UCSD-AML1 (cell line): ENCODE data around the gene ELOVL1.
A peak's percentile ranks its signal among the peaks of the same experiment; 100 is the strongest.

Experiments used
- DNase-seq: peaks from one replicate; lab custom pipeline; 2025; ENCODE audit not compliant: unreplicated experiment; lab: John Stamatoyannopoulos, UW

ELOVL1 gene

GRCh38 chr1:43358121-43358745, 9.6 kb downstream of the ELOVL1 start:
- DNase-seq: peak; percentile 62

- DNase-seq: no peak
These were observed 10.6 kb downstream of the ELOVL1 start for GRCh38 chr1:43357251-43357650.

GRCh38 chr1:43354936-43355335, 12.9 kb downstream of the ELOVL1 start:
- DNase-seq: no peak

- DNase-seq: no peak
These were observed 13.3 kb downstream of the ELOVL1 start for GRCh38 chr1:43354471-43354870.

- DNase-seq: no peak
These were observed 14.9 kb downstream of the ELOVL1 start for GRCh38 chr1:43352881-43353280.

GRCh38 chr1:43352351-43352705, 15.5 kb downstream of the ELOVL1 start:
- no peak for DNase-seq

DNA sequence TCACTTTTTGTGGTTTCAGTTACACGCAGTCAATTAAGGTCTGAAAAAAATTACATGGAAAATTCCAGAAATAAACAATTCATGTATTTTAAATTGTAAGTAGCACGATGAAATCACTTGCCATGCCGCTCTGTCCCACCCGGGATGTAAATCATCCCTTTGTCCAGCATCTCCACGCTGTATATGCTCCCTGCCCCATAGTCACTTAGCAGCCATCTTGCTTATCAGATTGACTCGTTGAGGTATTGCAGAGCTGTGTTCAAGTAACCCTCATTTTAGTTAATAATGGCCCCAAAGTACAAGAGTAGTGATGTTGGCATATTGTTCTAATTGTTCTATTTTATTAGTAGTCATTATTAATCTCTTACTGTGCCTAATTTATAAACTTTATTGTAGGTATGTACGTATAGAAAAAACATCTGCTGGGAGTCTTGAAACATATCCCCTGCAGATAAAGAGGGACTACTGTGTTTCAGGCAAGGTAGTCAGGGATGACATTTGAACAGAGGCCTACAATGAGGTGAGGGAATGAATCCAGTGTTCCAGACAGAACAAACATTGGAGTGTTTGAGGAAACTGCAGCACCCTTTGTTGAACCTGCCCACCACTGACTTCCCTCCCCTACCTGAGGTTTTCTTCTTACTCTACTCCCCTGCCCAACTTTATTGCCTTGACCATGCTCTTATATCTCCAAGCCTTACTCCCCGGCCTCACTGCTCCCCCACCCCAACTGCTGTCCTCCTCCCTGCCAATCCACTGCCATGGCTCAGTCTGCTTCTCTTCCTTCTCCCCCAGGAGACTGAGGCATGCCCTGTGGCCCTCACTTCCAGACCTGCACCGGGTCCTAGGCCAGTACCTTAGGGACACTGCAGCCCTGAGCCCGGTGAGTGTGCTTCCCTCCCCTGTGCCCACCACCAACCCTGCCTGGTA, 16.1 kb downstream of the ELOVL1 start:
- DNase-seq: no peak

DNA sequence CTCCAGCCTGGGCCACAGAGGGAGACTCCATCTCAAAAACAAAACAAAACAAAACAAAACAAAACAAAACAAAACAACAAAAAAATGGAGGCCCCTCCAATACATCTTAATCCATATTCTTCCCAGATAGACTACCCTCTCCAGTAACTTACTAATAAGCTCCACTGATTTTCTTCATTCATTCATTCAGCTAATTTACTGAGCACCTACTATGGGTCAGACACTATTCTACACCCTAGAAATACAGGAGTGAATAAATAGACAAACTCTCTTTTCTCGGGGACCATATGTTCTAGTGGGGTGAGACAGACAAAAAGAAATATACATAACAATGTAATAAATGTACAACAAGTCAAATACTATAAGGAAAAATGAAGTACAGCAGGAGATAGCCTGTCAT, 16.8 kb downstream of the ELOVL1 start:
- DNase-seq: no peak

GRCh38 chr1:43349594-43350306, 18.1 kb downstream of the ELOVL1 start:
- DNase-seq: no peak

DNA sequence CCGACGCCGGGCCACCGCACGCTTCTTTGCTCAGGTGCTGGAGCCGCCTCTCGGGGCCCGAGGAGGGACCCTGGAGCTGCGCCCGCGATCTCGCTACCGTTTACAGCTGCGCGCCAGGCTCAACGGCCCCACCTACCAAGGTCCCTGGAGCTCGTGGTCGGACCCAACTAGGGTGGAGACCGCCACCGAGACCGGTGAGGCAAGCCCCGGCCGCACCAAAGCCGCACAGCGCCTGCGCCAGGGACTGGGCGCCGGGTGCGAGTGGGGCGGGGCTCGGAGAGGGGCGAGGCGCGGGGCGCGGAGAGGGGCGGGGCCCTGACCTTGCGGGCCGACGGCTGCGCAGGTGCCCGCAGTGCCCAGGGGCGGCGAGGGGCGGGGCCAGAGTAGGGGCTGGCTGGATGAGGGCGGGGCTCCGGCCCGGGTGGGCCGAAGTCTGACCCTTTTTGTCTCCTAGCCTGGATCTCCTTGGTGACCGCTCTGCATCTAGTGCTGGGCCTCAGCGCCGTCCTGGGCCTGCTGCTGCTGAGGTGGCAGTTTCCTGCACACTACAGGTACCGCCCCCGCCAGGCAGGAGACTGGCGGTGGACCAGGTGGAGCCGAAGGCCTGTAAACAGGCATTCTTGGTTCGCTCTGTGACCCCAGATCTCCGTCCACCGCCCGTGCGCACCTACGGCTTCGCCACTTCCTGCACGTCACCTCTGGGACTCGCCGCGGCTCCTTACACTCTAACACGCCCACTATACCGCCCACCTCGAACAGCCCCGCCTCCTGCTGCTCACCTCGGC, 18.8 kb downstream of the ELOVL1 start:
- no peak for DNase-seq

GRCh38 chr1:43348343-43348808, 19.4 kb downstream of the ELOVL1 start:
- DNase-seq: no peak

DNA sequence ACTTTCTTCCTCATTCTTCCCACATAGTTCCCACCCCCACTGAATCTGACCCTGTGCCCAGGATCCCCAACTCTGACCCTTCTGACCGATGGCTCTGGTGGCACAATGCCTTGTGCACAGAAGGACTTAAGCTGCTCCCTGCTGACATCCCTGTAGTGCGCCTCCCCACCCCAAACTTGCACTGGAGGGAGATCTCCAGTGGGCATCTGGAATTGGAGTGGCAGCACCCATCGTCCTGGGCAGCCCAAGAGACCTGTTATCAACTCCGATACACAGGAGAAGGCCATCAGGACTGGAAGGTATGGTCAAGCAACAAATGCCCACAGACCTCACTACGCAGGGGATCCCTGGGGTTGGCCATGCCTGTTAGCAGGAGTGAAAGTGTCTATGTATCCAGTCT, 21.2 kb downstream of the ELOVL1 start:
- no peak for DNase-seq

- DNase-seq: no peak
These were observed 22.7 kb downstream of the ELOVL1 start for GRCh38 chr1:43345120-43345519.

DNA sequence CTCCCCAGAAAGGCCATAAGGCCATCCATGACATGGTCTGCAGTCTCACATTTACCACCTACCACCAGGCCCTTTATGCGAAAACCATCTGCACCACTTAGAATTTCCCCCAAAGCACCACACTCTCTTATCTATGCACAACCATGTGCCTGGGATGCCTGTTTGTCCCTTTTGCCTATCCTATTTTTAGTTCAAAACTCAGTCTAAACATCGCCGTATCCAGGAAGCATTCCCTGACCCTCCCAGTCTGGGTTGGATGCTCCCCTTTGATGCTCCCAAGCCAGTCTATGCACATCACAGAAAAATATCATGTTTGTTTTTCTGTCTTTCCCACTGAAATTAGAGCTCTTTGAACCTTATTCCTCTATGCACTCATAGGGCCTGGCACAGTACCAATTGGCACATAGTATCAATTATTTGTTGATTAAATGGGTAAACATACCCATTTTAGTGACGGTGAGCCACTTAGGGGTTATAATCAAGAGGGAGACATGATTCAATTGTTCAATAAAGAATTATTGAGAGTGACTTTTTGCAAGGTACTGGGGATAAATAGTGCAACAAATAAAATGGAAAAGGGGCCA, 23.5 kb downstream of the ELOVL1 start:
- no peak for DNase-seq

DNA sequence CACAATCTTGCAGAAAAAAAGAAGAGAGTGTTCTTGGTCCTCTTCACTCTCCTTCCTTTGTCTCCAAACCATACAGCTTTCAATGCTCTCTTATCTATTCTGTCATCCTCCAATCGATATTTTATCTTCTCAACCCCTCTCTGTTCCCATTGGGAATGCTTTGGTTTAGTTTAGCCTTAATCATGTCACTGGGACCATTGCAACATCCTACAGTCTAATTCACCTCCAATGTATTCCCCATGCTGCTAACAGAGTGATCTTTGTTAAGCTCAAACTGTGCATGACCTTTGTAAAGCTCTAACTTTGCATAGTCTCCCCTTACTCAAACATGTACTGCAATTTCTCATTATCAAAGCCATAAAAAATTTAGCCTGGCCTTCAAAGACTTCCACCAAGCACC, 27.3 kb downstream of the ELOVL1 start:
- DNase-seq: no peak

GRCh38 chr1:43339584-43340232, 28.1 kb downstream of the ELOVL1 start:
- no peak for DNase-seq

DNA sequence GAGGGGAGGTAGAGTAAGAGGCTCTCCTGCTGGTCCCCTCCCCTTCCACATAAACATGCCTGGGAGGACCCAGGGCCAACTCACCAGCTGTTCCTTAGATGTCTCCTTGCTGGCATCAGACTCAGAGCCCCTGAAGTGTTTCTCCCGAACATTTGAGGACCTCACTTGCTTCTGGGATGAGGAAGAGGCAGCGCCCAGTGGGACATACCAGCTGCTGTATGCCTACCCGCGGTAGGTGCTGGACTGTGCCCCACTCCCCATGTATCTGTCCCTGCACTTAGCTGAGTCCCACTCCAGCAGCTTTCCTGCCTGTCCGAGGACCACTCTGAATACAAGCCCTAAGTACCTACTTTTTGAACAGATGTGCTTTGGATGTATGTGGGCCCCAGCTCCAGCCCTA, 29.8 kb downstream of the ELOVL1 start:
- no peak for DNase-seq

GRCh38 chr1:43337588-43337987, 30.2 kb downstream of the ELOVL1 start, which contains the start of gene MPL:
Gene MPL, plus strand, starts transcription at chr1:43337818. Its CDS starts 31 bp downstream, at chr1:43337849.
- DNase-seq: peak; percentile 49

GRCh38 chr1:43334453-43335205, 33.2 kb downstream of the ELOVL1 start:
- DNase-seq: no peak
